Activated naive CD8-positive, alpha-beta T cell treated with anti-CD3 and anti-CD28 coated beads, Interleukin-2, amount 50 U/mL, for 24 hours (primary cell): Measurements from ENCODE around the gene ABCB1.
A peak's percentile ranks its signal among the peaks of the same experiment; 100 is the strongest.
"Not testable (repeated sequence)": the region's sequence is repeated elsewhere in the genome, so short reads cannot be mapped to it uniquely, and the experiment has no call there.

Experiments used
- ATAC-seq: fragments of 150-1000 bp; cut with Tn5 transposase; one replicate; pipeline ENCODE4 v1.10.0; 2021
- DNase-seq: peaks from one replicate; pipeline ENCODE4 v3.0.0; 2021
- H3K27ac Mint-ChIP-seq: one replicate; pipeline ENCODE4 v1.8.0; 2021; ENCODE audit warnings: mild to moderate bottlenecking, mixed read lengths
- H3K27me3 Mint-ChIP-seq: one replicate; pipeline ENCODE4 v1.8.0; 2021; ENCODE audit warnings: mixed read lengths
- H3K36me3 Mint-ChIP-seq: one replicate; pipeline ENCODE4 v1.8.0; 2021; ENCODE audit warnings: low read depth, mixed read lengths
- H3K4me1 Mint-ChIP-seq: one replicate; pipeline ENCODE4 v1.8.0; 2021; ENCODE audit warnings: mixed read lengths
- H3K4me3 Mint-ChIP-seq: one replicate; pipeline ENCODE4 v1.8.0; 2021; ENCODE audit warnings: mild to moderate bottlenecking, moderate library complexity, mixed read lengths
- H3K9me3 Mint-ChIP-seq: one replicate; pipeline ENCODE4 v1.8.0; 2021; ENCODE audit warnings: mixed read lengths

Gene ABCB1

GRCh38 chr7:87596696-87597095 is 4.0 kb downstream of the ABCB1 start:
- no peak for DNase-seq
- Mint-ChIP-seq H3K4me3 (no peak overlapping the region), H3K9me3 (no peaks in the 10 kb centered on the region), H3K36me3 (peaks cover 3% of the 10 kb centered on the region), H3K4me1 (peaks cover 36% of the 10 kb centered on the region), H3K27me3 (peaks cover 4% of the 10 kb centered on the region), H3K27ac (no peak overlapping the region)
- ATAC-seq, result no peak

GRCh38 chr7:87596136-87596535 is 4.5 kb downstream of the ABCB1 start:
- Mint-ChIP-seq H3K4me1 (peaks cover 32% of the 10 kb centered on the region), H3K27ac (no peak overlapping the region), H3K27me3 (peaks cover 4% of the 10 kb centered on the region), H3K4me3 (no peak overlapping the region), H3K36me3 (peaks cover 3% of the 10 kb centered on the region), H3K9me3 (no peaks in the 10 kb centered on the region)
- ATAC-seq (no peak), DNase-seq (no peak)

GRCh38 chr7:87592300-87592699 is 8.4 kb downstream of the ABCB1 start:
- no peak for DNase-seq
- H3K27ac Mint-ChIP-seq, result no peak overlapping the region
- no peak overlapping the region for H3K4me3 Mint-ChIP-seq
- H3K36me3 Mint-ChIP-seq, result peaks cover 3% of the 10 kb centered on the region
- no peaks in the 10 kb centered on the region for H3K9me3 Mint-ChIP-seq
- no peaks in the 10 kb centered on the region for H3K27me3 Mint-ChIP-seq
- no peak for ATAC-seq
- peaks cover 7% of the 10 kb centered on the region for H3K4me1 Mint-ChIP-seq

- no peak overlapping the region for H3K4me3 Mint-ChIP-seq
- ATAC-seq (no peak), DNase-seq (no peak)
- H3K27me3 Mint-ChIP-seq, result no peaks in the 10 kb centered on the region
- peaks cover 5% of the 10 kb centered on the region for H3K4me1 Mint-ChIP-seq
- no peak overlapping the region for H3K27ac Mint-ChIP-seq
- peaks cover 3% of the 10 kb centered on the region for H3K36me3 Mint-ChIP-seq
- H3K9me3 Mint-ChIP-seq, result no peaks in the 10 kb centered on the region
These were observed 9.5 kb downstream of the ABCB1 start for GRCh38 chr7:87591211-87591610.

GRCh38 chr7:87590578-87590977 is 10.1 kb downstream of the ABCB1 start:
- Mint-ChIP-seq H3K4me3 (no peak overlapping the region), H3K36me3 (peaks cover 3% of the 10 kb centered on the region), H3K27ac (no peak overlapping the region), H3K4me1 (peaks cover 5% of the 10 kb centered on the region), H3K27me3 (no peaks in the 10 kb centered on the region), H3K9me3 (no peaks in the 10 kb centered on the region)
- DNase-seq, result no peak
- ATAC-seq, result no peak

GRCh38 chr7:87589631-87590030 is 11.1 kb downstream of the ABCB1 start:
- Mint-ChIP-seq H3K27ac (no peak overlapping the region), H3K9me3 (no peaks in the 10 kb centered on the region), H3K4me3 (no peak overlapping the region), H3K36me3 (peaks cover 7% of the 10 kb centered on the region), H3K4me1 (peaks cover 5% of the 10 kb centered on the region), H3K27me3 (no peaks in the 10 kb centered on the region)
- ATAC-seq (no peak), DNase-seq (no peak)

- peaks cover 4% of the 10 kb centered on the region for H3K4me1 Mint-ChIP-seq
- no peak for ATAC-seq
These were observed 19.0 kb downstream of the ABCB1 start for GRCh38 chr7:87581723-87582122.

GRCh38 chr7:87580636-87581035 is 20.0 kb downstream of the ABCB1 start:
- Mint-ChIP-seq H3K4me1 (peaks cover 2% of the 10 kb centered on the region), H3K27me3 (no peaks in the 10 kb centered on the region), H3K27ac (no peak overlapping the region), H3K4me3 (no peak overlapping the region), H3K36me3 (peaks cover 20% of the 10 kb centered on the region), H3K9me3 (no peaks in the 10 kb centered on the region)
- ATAC-seq (no peak), DNase-seq (no peak)

More at GRCh38 chr7:87581723-87582122, 19.0 kb downstream of the ABCB1 start:
- Mint-ChIP-seq H3K27ac (no peak overlapping the region), H3K36me3 (peaks cover 20% of the 10 kb centered on the region), H3K27me3 (no peaks in the 10 kb centered on the region), H3K4me3 (no peak overlapping the region), H3K9me3 (no peaks in the 10 kb centered on the region)
- DNase-seq, result no peak

GRCh38 chr7:87575521-87575920 is 25.2 kb downstream of the ABCB1 start:
- H3K9me3 Mint-ChIP-seq, result no peaks in the 10 kb centered on the region
- ATAC-seq (no peak), DNase-seq (no peak)
- peaks cover 11% of the 10 kb centered on the region for H3K36me3 Mint-ChIP-seq
- H3K4me1 Mint-ChIP-seq, result peaks cover 23% of the 10 kb centered on the region
- H3K27ac Mint-ChIP-seq, result no peak overlapping the region
- no peak overlapping the region for H3K4me3 Mint-ChIP-seq
- H3K27me3 Mint-ChIP-seq, result no peaks in the 10 kb centered on the region

GRCh38 chr7:87574630-87575029 is 26.1 kb downstream of the ABCB1 start:
- Mint-ChIP-seq H3K4me3 (no peak overlapping the region), H3K4me1 (peaks cover 23% of the 10 kb centered on the region), H3K9me3 (no peaks in the 10 kb centered on the region), H3K27me3 (no peaks in the 10 kb centered on the region), H3K27ac (peak overlapping the region; percentile 47), H3K36me3 (peaks cover 6% of the 10 kb centered on the region)
- no peak for DNase-seq
- ATAC-seq, result peak; percentile 82

- H3K9me3 Mint-ChIP-seq, H3K27me3 Mint-ChIP-seq, H3K4me3 Mint-ChIP-seq, DNase-seq, ATAC-seq, H3K27ac Mint-ChIP-seq, H3K36me3 Mint-ChIP-seq: not testable (repeated sequence)
- H3K4me1 Mint-ChIP-seq, result peaks cover 23% of the 10 kb centered on the region
These were observed 28.2 kb downstream of the ABCB1 start for GRCh38 chr7:87572513-87572912.

- no peak overlapping the region for H3K4me3 Mint-ChIP-seq
- H3K9me3 Mint-ChIP-seq, result no peaks in the 10 kb centered on the region
- peaks cover 17% of the 10 kb centered on the region for H3K4me1 Mint-ChIP-seq
- H3K36me3 Mint-ChIP-seq, result peaks cover 10% of the 10 kb centered on the region
- DNase-seq (no peak), ATAC-seq (no peak)
- H3K27ac Mint-ChIP-seq, result no peak overlapping the region
- no peaks in the 10 kb centered on the region for H3K27me3 Mint-ChIP-seq
These were observed 30.5 kb downstream of the ABCB1 start for GRCh38 chr7:87570178-87570577.

- Mint-ChIP-seq H3K4me3 (no peak overlapping the region), H3K9me3 (no peaks in the 10 kb centered on the region), H3K4me1 (peaks cover 5% of the 10 kb centered on the region), H3K36me3 (peaks cover 7% of the 10 kb centered on the region), H3K27ac (no peak overlapping the region), H3K27me3 (no peaks in the 10 kb centered on the region)
- ATAC-seq (no peak), DNase-seq (no peak)
These were observed 33.6 kb downstream of the ABCB1 start for GRCh38 chr7:87567052-87567451.

GRCh38 chr7:87566311-87566900 is 34.3 kb downstream of the ABCB1 start:
- Mint-ChIP-seq H3K9me3 (no peaks in the 10 kb centered on the region), H3K4me1 (peaks cover 5% of the 10 kb centered on the region), H3K36me3 (peaks cover 7% of the 10 kb centered on the region), H3K4me3 (no peak overlapping the region), H3K27ac (no peak overlapping the region), H3K27me3 (no peaks in the 10 kb centered on the region)
- DNase-seq (no peak), ATAC-seq (no peak)

- Mint-ChIP-seq H3K9me3 (no peaks in the 10 kb centered on the region), H3K4me3 (no peak overlapping the region), H3K36me3 (peaks cover 7% of the 10 kb centered on the region), H3K27me3 (no peaks in the 10 kb centered on the region), H3K27ac (no peak overlapping the region), H3K4me1 (peaks cover 5% of the 10 kb centered on the region)
- DNase-seq (no peak), ATAC-seq (no peak)
These were observed 34.8 kb downstream of the ABCB1 start for GRCh38 chr7:87565877-87566276.
